Transverse colon (tissue), 4 donors: Measurements from ENCODE around the gene PPME1. TPM values are rescaled to one million over a fixed set of nuclear protein-coding genes. Genes with fewer than 3 reads are reported as not detected.

Experiments used
- DNase-seq: peaks from one replicate; pipeline ENCODE4 v3.0.0-alpha.2; 2019
- H3K27ac ChIP-seq, 4 donors: fragments of 200-600 bp; sonication (generic); 2 replicates each; pipeline ENCODE4 v1.5.1; 2016 to 2018; ENCODE audit warnings: inconsistent platforms in 4 of 4
- H3K27me3 ChIP-seq: fragments of 200-600 bp; sonication (generic); 2 replicates; pipeline ENCODE4 v1.5.1; 2017; ENCODE audit warnings: inconsistent platforms
- H3K36me3 ChIP-seq, 4 donors: fragments of 200-600 bp; sonication (generic); 2 replicates each; pipeline ENCODE4 v1.5.1; 2017 to 2019; ENCODE audit warnings: inconsistent platforms in 4 of 4
- H3K4me1 ChIP-seq, 4 donors: fragments of 200-600 bp; sonication (generic); 2 replicates each; pipeline ENCODE4 v1.5.1; 2017 to 2020; ENCODE audit warnings: inconsistent platforms in 4 of 4
- H3K4me3 ChIP-seq, 4 donors: fragments of 200-600 bp; sonication (generic); 1 replicate in 1 of 4; 2 replicates in 3 of 4; pipeline versions ENCODE4 v1.5.1 to v1.6.1; 2017 to 2019; ENCODE audit warnings: inconsistent platforms in 4 of 4
- H3K9me3 ChIP-seq, 2 donors: fragments of 200-600 bp; sonication (generic); 2 replicates each; pipeline ENCODE4 v1.5.1; 2017 to 2019; ENCODE audit warnings: inconsistent platforms in 2 of 2
- EP300 ChIP-seq: sonication (generic); formaldehyde crosslinking; IDR thresholded peaks from one replicate; pipeline ENCODE4 v1.6.1; 2017; ENCODE audit warnings: antibody characterized with exemption, low read depth
- POLR2A ChIP-seq: fragments of 450-650 bp; IDR thresholded peaks from one replicate; pipeline ENCODE4 v1.6.1; 2016; ENCODE audit warnings: antibody characterized with exemption, mild to moderate bottlenecking, moderate library complexity
- POLR2AphosphoS5 ChIP-seq, 3 donors: sonication (generic); formaldehyde crosslinking; IDR thresholded peaks; one replicate each; pipeline ENCODE4 v1.6.1; 2016; ENCODE audit warnings: antibody characterized with exemption in 3 of 3
- WGBS, 2 donors: methylation state at CpG; one replicate each; pipeline ENCODE4 v1.1.5; 2018; ENCODE audit warnings: low coverage in 1 of 2; 5-methylcytosine and 5-hydroxymethylcytosine counted together
- in situ Hi-C, 4 donors: fragments of 200-750 bp; cut with MboI; loops; one replicate each; pipeline versions ENCODE4 v1.15.0 to v1.15.1; 2017; ENCODE audit warnings: low sequenced_read_pairs in 3 of 4, low pct_ligation_motif_present in 1 of 4, low pct_unique_long_range_greater_than_20kb in 1 of 4
- intact Hi-C: fragments of 100-400 bp; cut with DNase I; formaldehyde crosslinking; loops from one replicate; pipeline ENCODE4 v1.15.1; 2023; ENCODE audit warnings: low total_unique reads
- total RNA-seq, 4 donors: library from RNA; depleted of rRNA; stranded (reverse); fragments of >200 nt; gene quantifications; one replicate each; pipeline ENCODE4 v1.1.0, GENCODE V29; 2016
- TF ChIP-seq, protein P1 (sequence below), 5 experiments: fragments of 200-600 bp in 3 of 5; fragments of 450-650 bp in 2 of 5; sonication (generic) in 3 of 5; IDR thresholded peaks; 1 replicate in 2 of 5; 2 replicates in 3 of 5; pipeline ENCODE4 v1.5.1; 2016 to 2017; ENCODE audit warnings: antibody characterized with exemption in 5 of 5, inconsistent platforms in 3 of 5, mild to moderate bottlenecking in 2 of 5, moderate library complexity in 1 of 5

Gene PPME1
- total RNA-seq, 4 donors from 2014 or later, result 21.3 to 33.7 (median 22.4) TPM

DNA sequence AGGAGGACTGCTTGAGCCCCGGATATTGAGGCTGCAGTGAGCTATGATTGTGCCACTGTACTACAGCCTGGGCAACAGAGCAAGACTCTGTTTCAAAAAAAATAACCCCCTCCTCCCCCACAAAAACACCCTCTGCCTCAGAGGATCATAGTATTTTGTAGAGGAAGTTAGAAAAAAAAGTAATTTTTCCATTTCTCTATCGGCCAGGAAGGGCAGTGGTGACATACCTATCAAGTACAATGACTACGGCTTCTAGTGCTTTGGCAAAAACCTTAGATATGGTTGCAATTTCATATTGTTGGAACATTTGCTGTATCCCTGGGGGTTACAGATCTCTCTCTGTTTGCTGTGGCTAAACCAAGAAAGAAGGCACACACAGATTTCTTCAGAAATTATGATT, 29.2 kb upstream of the PPME1 start:
- DNase-seq, result no peak
- in situ Hi-C loops, result no loop called here
- Histone ChIP-seq H3K4me3 (no peak overlapping the region), H3K9me3 (no peaks in the 10 kb centered on the region), H3K27me3 (no peaks in the 10 kb centered on the region), H3K27ac (peak overlapping the region in 3 of 4 donors; percentile 3 to 41 (median 29)), H3K36me3 (peaks cover 0 to 7% (median under 1%) of the 10 kb centered on the region in 4 donors), H3K4me1 (peaks cover 7 to 31% (median 23%) of the 10 kb centered on the region in 4 donors)
- TF ChIP-seq POLR2A (no peak), EP300 (no peak)
- TF ChIP-seq, protein P1, sequence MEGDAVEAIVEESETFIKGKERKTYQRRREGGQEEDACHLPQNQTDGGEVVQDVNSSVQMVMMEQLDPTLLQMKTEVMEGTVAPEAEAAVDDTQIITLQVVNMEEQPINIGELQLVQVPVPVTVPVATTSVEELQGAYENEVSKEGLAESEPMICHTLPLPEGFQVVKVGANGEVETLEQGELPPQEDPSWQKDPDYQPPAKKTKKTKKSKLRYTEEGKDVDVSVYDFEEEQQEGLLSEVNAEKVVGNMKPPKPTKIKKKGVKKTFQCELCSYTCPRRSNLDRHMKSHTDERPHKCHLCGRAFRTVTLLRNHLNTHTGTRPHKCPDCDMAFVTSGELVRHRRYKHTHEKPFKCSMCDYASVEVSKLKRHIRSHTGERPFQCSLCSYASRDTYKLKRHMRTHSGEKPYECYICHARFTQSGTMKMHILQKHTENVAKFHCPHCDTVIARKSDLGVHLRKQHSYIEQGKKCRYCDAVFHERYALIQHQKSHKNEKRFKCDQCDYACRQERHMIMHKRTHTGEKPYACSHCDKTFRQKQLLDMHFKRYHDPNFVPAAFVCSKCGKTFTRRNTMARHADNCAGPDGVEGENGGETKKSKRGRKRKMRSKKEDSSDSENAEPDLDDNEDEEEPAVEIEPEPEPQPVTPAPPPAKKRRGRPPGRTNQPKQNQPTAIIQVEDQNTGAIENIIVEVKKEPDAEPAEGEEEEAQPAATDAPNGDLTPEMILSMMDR (IDR thresholded peaks at IDR 0.05), result no peak
- 83 to 89% methylated on average over 3 of the region's 3 CpGs for WGBS, 2 donors
- intact Hi-C loops, result no loop called here

DNA sequence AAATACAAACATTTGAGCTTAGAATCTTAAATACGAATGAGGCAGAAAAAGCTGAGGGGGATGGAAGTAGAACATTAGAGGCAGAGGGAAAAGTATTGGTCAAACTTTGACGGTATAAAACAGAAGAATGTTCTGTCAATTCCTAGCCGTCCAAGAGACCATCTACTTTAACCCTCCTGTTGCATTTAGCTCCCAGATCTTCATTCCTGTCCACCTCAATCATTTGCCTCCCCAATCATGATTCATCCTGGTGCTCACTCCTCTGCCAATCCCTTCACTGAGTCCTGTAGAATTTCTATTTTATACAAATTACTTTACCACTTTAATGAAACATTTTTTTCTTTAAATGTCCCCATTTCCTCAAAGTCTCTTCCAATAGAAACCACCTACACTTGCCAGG, 28.5 kb upstream of the PPME1 start:
- WGBS, 2 donors, result 92 to 100% methylated on average over 2 to 3 of the region's 3 CpGs
- DNase-seq, result no peak
- Histone ChIP-seq H3K27ac (no peak overlapping the region), H3K36me3 (peaks cover 0 to 7% (median under 1%) of the 10 kb centered on the region in 4 donors), H3K4me1 (peaks cover 7 to 31% (median 23%) of the 10 kb centered on the region in 4 donors), H3K9me3 (no peaks in the 10 kb centered on the region), H3K4me3 (no peak overlapping the region), H3K27me3 (no peaks in the 10 kb centered on the region)
- intact Hi-C loops, result no loop called here
- TF ChIP-seq EP300 (no peak), POLR2AphosphoS5 (IDR thresholded peaks at IDR 0.05) (no peak), POLR2A (no peak)
- TF ChIP-seq, protein P1 (IDR thresholded peaks at IDR 0.05), result no peak
- in situ Hi-C loops, result no loop called here

DNA sequence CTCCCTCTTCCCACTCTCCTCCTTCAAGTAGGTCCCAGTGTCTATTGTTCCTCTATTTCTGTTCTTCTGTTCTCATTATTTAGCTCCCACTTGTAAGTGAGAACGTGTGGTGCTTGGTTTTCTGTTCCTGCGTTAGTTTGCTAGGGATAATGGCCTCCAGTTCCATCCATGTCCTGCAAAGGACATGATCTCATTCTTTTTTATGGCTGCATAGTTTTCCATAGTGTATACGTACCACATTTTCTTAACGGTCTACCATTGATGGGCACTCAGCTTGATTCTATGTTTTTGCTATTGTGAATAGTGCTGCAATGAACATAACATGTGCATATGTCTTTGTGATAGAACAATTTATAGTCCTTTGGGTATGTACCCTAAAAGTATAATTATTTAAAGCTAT, 26.5 kb upstream of the PPME1 start:
- Histone ChIP-seq H3K27ac (no peak overlapping the region), H3K4me1 (peaks cover 0 to 13% (median 6%) of the 10 kb centered on the region in 4 donors), H3K36me3 (peaks cover 0 to 7% (median under 1%) of the 10 kb centered on the region in 4 donors), H3K27me3 (no peaks in the 10 kb centered on the region), H3K9me3 (no peaks in the 10 kb centered on the region), H3K4me3 (no peak overlapping the region)
- 98 to 100% methylated on average over 4 of the region's 4 CpGs for WGBS, 2 donors
- DNase-seq, result no peak
- in situ Hi-C loops (no loop called here), intact Hi-C loops (no loop called here)
- TF ChIP-seq EP300 (no peak), POLR2A (no peak), POLR2AphosphoS5 (IDR thresholded peaks at IDR 0.05) (no peak)
- TF ChIP-seq, protein P1 (IDR thresholded peaks at IDR 0.05), result no peak

DNA sequence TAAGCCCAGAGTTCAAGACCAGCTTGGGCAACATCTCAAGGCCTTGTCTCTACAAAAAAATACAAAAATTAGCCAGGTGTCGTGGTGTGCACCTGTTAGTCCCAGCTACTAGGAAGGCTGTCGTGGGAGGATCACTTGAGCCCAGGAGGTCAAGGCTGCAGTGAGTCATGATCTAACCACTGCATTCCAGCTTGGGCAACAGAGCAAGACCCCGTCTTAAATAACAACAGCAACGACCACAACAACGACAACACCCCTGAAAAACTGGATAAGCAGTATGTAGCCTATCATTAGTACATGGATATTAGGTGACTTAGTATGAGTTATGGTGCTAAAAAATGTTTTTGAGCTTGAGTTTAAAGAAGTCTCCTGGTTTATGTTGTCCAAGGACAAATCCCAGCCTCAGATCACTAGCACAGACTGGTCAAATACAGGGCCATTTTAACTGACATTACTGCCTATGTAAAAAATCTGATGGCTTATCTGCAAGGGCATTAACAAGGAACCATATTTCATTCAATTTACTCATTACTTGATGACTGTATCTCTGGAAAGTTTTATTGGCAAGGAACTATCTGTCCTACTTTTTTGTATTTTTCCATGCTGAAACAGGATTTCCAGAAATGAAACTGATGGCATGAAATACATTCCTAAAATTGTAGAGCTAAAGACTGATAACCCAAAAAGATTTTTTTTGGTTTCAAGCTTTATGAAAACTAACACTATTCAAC, 23.7 kb upstream of the PPME1 start:
- no peaks in the 10 kb centered on the region for H3K4me1 ChIP-seq
- no peaks in the 10 kb centered on the region for H3K27me3 ChIP-seq
- TF ChIP-seq EP300 (no peak), POLR2AphosphoS5 (IDR thresholded peaks at IDR 0.05) (no peak), POLR2A (no peak)
- TF ChIP-seq, protein P1 (IDR thresholded peaks at IDR 0.05), result no peak
- intact Hi-C loops (no loop called here), in situ Hi-C loops (no loop called here)
- H3K36me3 ChIP-seq, result peaks cover 0 to 7% (median under 1%) of the 10 kb centered on the region in 4 donors
- no peak for DNase-seq
- no peaks in the 10 kb centered on the region for H3K9me3 ChIP-seq
- H3K4me3 ChIP-seq, result no peak overlapping the region
- H3K27ac ChIP-seq, result no peak overlapping the region
- 95% methylated on average over 5 of the region's 5 CpGs; no CpG with 5 or more reads in 1 of the 2 donors for WGBS, 2 donors
